GM12874 (cell line): ENCODE measurements around the gene RGS12.

Source experiments
- TF ChIP-seq, protein P1 (sequence below): IDR thresholded peaks from 2 replicates; pipeline ENCODE4 v1.5.1; 2011; ENCODE audit warnings: low read depth, mild to moderate bottlenecking, control low read depth, low read length, moderate library complexity; ENCODE audit not compliant: insufficient read depth

RGS12 gene

DNA sequence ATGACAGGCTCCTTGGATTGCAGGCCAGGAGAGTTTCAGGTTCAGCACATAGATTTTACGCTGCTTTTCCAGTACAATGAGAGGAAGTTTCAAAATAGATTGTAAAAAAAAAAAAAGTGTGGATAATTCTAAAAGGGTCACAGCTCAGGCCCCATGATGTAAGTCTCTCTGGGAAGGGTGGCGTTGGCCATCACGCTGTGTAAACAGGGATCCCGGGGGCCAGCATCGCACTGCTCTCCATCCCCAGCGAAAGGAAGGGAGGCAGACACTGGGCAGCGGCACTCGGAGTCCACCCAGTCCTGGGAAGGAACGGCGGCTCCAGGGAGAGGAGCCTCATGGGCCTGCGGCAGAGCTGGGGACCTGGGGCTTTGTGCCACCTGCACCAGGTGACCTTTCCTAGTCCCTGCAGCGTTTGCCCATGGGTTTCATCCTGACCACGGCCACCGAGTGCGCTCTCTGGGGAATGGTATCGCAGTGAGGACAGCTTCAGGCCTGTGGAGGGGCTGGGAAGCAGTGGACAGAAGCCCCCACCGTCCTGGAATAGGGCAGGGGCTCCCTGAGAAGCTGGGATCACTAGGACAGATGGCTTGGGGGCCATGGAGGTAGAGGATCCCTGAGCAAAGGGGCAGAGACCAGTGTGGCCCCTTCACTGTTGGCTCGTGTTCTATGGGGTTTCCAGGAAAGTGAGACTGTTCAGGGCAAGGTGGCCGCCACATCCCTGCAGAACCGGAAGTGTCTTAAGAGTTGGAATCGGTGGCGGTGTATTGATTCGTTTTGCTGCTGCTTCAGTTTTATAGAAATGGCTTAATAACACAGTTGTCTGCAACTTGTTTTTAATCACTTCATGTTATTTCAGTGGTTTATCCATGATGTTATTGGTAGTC lies 38.9 kb downstream of the RGS12 start:
- TF ChIP-seq, protein P1, sequence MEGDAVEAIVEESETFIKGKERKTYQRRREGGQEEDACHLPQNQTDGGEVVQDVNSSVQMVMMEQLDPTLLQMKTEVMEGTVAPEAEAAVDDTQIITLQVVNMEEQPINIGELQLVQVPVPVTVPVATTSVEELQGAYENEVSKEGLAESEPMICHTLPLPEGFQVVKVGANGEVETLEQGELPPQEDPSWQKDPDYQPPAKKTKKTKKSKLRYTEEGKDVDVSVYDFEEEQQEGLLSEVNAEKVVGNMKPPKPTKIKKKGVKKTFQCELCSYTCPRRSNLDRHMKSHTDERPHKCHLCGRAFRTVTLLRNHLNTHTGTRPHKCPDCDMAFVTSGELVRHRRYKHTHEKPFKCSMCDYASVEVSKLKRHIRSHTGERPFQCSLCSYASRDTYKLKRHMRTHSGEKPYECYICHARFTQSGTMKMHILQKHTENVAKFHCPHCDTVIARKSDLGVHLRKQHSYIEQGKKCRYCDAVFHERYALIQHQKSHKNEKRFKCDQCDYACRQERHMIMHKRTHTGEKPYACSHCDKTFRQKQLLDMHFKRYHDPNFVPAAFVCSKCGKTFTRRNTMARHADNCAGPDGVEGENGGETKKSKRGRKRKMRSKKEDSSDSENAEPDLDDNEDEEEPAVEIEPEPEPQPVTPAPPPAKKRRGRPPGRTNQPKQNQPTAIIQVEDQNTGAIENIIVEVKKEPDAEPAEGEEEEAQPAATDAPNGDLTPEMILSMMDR = no peak

DNA sequence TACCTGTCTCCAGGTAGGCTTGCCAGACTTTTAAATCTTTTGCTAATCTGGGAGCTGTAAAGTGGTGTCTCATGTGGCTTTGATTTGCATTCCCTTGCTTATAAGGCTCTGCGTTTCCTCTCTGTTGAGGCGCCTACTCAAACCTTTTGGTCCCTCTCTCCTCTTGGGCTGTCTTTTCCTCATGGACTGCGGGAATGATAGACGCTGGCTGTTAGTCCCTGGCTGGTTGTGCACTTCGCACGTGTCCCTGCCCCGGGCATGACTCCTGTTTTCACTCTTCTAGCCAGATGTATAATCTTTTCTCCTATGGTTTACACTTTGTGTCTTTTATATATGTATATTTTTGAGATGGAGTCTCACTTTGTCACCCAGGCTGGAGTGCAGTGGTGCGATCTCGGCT lies 39.7 kb downstream of the RGS12 start:
- TF ChIP-seq, protein P1 = no peak

DNA sequence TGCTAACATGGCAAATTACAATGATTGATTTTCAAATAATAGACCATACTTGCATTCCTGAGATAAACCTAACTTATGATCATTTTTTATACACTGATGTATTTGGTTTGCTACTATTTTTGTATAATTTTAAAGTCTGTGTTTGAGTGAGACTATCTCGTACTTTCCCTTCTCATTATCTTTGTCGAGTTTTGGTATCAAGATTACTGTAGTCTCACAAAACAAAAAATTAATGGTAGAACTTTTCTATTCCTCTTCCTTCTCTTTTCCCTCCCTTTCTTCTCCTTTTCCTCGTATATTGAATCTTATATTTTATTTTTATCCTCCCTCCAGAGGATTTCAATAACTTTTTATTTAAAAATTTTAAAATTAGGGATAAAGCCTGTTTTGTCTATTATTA lies 41.5 kb downstream of the RGS12 start:
- TF ChIP-seq, protein P1 = no peak

DNA sequence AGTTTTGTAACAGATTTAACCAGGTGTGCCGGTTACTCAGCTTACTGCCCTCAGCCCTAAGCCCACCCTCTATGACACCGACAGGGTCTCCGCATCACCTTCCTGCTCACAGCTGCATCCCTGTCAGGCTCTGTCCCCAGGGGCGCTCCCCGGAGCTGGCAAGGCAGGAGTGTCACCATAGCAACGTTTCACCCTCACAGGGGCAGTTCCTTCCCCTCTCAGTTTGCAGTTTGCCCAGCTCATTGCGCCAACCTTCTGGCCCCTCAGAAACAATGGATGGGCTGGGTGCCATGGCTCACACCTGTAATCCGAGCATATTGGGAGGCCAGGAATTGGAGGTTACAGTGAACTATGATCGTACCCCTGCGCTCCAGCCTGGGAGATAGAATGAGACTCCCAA lies 42.6 kb downstream of the RGS12 start:
- TF ChIP-seq, protein P1 = no peak

DNA sequence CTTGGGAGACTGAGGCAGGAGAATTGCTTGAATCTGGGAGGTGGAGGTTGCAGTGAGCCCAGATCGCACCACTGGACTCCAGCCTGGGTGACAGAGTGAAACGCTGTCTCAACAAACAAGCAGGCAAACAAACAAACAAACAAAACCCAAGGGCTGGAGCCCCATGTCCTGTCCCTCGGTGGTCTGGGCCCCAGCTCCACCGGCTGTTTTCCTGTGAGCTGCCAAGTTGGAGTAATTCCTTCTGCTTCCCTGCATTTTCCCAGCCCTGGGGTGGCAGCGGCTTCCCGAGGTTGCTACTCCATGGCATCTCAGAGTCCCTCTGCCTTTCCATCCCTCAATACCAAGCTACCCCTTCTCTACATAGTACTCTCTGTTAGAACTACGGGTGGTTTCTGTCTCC lies 43.2 kb downstream of the RGS12 start:
- TF ChIP-seq, protein P1 = no peak

DNA sequence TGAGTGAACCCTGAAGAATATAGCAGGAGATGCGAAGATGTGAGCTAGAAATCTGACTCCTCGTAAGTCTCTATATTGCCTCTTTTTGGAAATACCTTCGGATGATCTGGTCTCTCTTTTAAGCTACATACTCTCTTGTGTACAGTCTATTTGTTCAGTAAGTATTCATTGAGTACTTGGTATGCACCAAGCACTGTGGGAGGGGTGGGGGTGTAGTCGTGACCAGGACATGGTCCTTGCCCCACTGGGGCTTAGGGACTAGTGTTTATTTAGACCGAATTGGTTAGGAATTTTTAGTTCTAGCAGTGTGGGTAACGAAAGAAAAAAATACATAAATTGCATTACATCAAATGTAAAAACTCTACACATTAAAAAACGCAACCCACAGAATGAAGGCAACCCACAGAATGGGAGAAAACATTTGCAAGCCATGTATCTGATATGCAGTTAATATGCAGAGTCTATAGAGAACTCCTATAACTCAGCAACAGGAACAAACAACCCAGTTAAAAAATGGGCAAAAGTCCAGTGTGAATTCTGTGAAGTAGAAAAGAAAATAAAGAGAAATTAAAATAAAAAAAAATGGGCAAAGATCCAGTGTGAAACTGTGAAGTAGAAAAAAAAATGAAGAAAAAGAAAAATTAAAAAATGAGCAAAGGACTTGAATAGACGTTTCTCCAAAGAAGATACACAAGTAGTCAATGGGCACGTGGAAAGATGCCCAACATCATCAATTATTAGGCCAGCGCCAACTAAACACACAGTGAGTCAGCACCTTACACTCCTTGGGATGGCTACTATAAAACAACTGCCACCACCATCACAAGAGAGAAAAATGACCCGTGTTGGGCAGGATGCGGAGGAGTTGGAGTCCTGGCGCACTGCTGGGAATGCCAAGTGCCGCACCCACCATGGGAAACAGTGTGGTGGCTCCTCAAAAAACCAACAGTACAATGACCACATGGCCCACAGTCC lies 43.8 kb downstream of the RGS12 start:
- TF ChIP-seq, protein P1 = no peak

DNA sequence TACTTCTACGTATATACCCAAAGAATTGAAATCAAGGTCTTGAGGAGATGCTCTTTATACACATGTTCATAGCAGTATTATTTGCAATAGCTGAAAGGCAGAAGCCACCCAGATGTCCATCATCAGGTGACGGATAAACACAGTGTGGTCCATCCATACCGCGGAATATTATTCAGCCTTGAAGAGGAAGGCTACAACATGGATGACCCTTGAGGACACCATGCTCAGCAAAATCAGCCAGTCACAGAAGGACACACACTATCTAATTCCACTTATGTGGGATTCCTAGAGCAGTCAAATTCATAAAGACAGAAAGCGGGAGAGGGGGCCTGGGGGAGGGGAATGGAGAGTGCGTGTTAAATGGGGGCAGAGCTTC lies 44.5 kb downstream of the RGS12 start:
- TF ChIP-seq, protein P1 = no peak
